Adrenal gland (tissue), 5 donors: ENCODE results near the gene UNC13B.

Experiments used
- CTCF ChIP-seq, 6 experiments: fragments of 450-650 bp in 4 of 6; fragments of 200-600 bp in 2 of 6; sonication (generic) in 1 of 6; IDR thresholded peaks; 1 replicate in 5 of 6; 2 replicates in 1 of 6; pipeline versions ENCODE4 v1.5.1 to v1.8.0; 2016 to 2021; ENCODE audit warnings: antibody characterized with exemption in 6 of 6, mild to moderate bottlenecking in 2 of 6, moderate library complexity in 1 of 6
- POLR2A ChIP-seq, 2 donors: fragments of 450-650 bp; IDR thresholded peaks; one replicate each; pipeline ENCODE4 v1.6.1; 2017; ENCODE audit warnings: antibody characterized with exemption in 2 of 2, mild to moderate bottlenecking in 2 of 2, moderate library complexity in 1 of 2
- donor health status: DM: no; HTN: no; CAD: no.

- TF ChIP-seq CTCF (IDR thresholded peaks at IDR 0.05) (no peak), POLR2A (IDR thresholded peaks at IDR 0.05) (peak; percentile 31 to 60)
These were observed 45.9 kb upstream of the UNC13B start, which contains the start of gene ATOSB for GRCh38 chr9:35115680-35116538.
